Motor neuron (in vitro differentiated cells): ENCODE measurements around the gene LAGE3. TPM values are rescaled to one million over a fixed set of nuclear protein-coding genes. Genes with fewer than 3 reads are reported as not detected.

Experiments used
- ATAC-seq, 8 experiments: fragments of 200-7000 bp; cut with Tn5 transposase; replicated peaks in 6 of 8; 2 replicates each; pipeline ENCODE4 v1.8.0; 2021; ENCODE audit warnings: mild to moderate bottlenecking in 8 of 8, moderate library complexity in 8 of 8
- H3K27ac ChIP-seq, 2 donors: fragments of 250-450 bp; sonication (Bioruptor Pico); 2 replicates each; pipeline ENCODE4 v1.9.0; 2021; ENCODE audit warnings: antibody characterized with exemption in 2 of 2, mild to moderate bottlenecking in 2 of 2, moderate library complexity in 1 of 2
- H3K4me1 ChIP-seq, 2 donors: fragments of 250-450 bp; sonication (Bioruptor Pico); replicated peaks in 1 of 2; 2 replicates each; pipeline ENCODE4 v1.6.1; 2021; ENCODE audit warnings: antibody characterized with exemption in 2 of 2, mild to moderate bottlenecking in 2 of 2, moderate library complexity in 1 of 2
- H3K4me3 ChIP-seq, 5 donors: fragments of 250-450 bp; sonication (Bioruptor Pico); 2 replicates each; pipeline ENCODE4 v1.9.0; 2021; ENCODE audit warnings: antibody characterized with exemption in 5 of 5, mild to moderate bottlenecking in 5 of 5, moderate library complexity in 4 of 5
- WGBS, 10 experiments: fragments of 450-650 bp; shearing (Covaris generic); methylation state at CpG; one replicate each; pipeline ENCODE4 v1.0.0; 2022; 5-methylcytosine and 5-hydroxymethylcytosine counted together
- in situ Hi-C, 9 experiments: fragments of 400-800 bp; cut with MboI; loops; one replicate each; pipeline ENCODE4 v1.15.0; 2021; ENCODE audit warnings: low sequenced_read_pairs in 9 of 9, low pct_unique_long_range_greater_than_20kb in 2 of 9; ENCODE audit not compliant: unreplicated experiment in 9 of 9
- total RNA-seq, 8 experiments: library from RNA; unstranded; fragments of 300-600 nt; gene quantifications; 2 replicates each; pipeline versions ENCODE4 v1.2.3 to v1.2.4, GENCODE V29; 2022

Gene LAGE3
- total RNA-seq, 8 experiments from 2014 or later = 22.7 to 58.2 (median 33.9) TPM

DNA sequence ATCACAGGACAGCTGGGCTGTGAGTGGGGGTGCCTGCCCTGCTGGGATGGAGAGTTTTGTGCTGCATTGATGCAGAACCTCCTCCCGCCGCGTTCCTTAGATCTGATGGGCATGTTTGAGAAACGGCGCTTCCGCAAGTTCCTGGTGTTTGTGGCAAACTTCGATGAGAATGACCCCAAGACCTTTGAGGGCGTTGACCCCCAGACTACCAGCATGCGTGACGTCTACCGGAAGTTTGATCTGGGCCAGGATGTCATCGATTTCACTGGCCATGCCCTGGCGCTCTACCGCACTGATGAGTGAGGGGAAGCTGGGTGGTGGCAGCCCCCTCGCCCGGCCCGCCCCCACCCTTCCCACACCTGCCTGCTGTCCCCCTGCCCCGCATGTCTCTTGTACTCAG lies 39.2 kb downstream of the LAGE3 start:
- in situ Hi-C loops = no loop called here
- Histone ChIP-seq H3K27ac (no peak overlapping the region), H3K4me1 (peaks cover 7 to 20% of the 10 kb centered on the region in 2 donors), H3K4me3 (no peak overlapping the region)
- WGBS, 10 experiments = 70 to 100% (median 100%) methylated on average over 1 to 11 of the region's 18 CpGs; no CpG with 5 or more reads in 7 of the 10 experiments
- ATAC-seq = no peak

DNA sequence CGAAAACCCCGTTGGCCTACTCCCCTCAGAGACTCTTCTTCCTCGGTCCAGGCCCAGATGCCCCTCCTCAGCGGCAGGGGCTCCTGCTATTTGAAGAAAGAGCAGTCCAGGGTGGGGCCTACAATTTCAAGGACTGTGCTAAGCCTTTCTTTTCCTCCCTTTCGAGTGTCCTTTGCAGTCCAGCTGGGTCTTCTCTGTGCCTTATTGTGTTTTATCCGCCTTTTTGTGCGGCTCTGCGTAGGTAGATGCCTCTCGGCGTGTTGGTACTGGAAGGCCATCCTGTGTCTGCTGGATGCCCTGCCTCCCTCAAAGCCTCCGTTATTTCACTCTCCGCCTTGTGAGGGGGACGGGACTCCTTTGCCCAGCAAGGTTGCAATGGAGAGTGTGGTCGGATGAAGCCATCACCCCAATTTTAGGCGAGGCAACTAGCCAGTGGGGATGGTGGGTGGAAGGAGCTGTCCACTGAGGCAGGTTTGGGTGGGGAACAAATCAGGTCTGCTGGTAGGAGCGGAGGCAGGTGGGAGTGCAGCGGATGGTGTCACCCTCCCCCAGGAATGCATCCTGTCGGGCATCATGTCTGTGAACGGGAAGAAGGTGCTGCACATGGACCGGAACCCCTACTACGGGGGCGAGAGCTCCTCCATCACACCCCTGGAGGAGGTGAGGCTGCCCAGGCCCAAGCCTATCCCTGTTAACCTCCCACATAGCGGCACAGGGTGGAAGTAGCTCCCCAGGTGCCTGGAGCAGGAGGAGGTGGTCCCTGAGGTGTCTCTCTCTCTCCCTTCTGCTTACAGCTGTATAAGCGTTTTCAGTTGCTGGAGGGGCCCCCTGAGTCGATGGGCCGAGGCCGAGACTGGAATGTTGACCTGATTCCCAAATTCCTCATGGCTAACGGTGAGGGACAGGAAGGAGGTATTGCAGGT lies 40.8 kb downstream of the LAGE3 start:
- Histone ChIP-seq H3K4me1 (peaks cover 4 to 16% of the 10 kb centered on the region in 2 donors), H3K27ac (peak overlapping the region; percentile 100), H3K4me3 (peak overlapping the region; percentile 72 to 95 (median 88))
- WGBS, 10 experiments = 0 to 53% (median 30%) methylated on average over 1 to 9 of the region's 28 CpGs; no CpG with 5 or more reads in 6 of the 10 experiments
- ATAC-seq = peak in 1 of 8 experiments; percentile 9
- in situ Hi-C loops = no loop called here

DNA sequence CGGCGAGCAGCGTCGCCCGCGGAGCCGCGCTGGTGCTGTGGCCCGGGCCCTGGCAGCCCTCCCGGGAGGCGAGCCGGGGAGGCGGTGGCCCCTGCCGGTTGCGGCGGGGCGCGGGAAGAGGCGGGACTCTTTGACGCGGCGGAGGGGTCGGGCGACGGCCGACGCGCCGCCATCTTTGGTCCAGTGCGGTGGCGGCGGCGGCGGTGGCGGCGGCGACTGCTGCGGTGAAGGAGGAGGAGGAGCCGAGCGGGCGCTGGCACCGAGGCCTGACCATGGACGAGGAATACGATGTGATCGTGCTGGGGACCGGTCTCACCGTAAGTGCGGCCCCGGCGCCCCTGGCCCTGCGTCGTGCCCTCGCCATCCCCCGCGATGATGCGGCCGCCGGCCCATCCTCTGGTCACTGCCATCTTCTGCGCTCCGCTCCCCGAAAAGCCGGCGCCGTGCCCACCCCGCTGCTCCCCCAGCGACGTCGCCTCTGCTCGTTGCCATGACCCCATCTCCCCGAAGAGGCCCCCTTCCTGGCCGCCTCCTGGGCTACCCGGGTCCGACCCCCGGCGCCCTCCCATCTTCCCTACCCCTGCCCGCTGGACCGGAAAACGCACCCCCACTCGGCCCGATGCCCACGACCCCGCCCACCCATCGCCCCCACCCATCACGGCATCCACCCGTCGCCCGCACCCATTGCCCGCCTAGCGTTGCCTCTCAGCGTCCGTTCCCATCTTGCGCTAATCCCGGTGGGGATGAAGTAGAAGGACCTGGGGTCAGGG lies 41.9 kb downstream of the LAGE3 start, which contains the start of gene GDI1:
Gene GDI1 (plus strand): TSS at position 172 of the 770 bp plus-strand sequence. CDS start 101 bp downstream, at position 273.
- Histone ChIP-seq H3K27ac (peak within 1 kb of the TSS; percentile 100), H3K4me1 (peaks cover 2 to 16% of the 10 kb centered on the region in 2 donors), H3K4me3 (peak within 1 kb of the TSS; percentile 72 to 95 (median 88))
- WGBS, 10 experiments = 0% methylated on average over 2 of the region's 93 CpGs; no CpG with 5 or more reads in 9 of the 10 experiments
- peak; percentile 53 to 78 (median 66) for ATAC-seq
- in situ Hi-C loops = no loop called here

DNA sequence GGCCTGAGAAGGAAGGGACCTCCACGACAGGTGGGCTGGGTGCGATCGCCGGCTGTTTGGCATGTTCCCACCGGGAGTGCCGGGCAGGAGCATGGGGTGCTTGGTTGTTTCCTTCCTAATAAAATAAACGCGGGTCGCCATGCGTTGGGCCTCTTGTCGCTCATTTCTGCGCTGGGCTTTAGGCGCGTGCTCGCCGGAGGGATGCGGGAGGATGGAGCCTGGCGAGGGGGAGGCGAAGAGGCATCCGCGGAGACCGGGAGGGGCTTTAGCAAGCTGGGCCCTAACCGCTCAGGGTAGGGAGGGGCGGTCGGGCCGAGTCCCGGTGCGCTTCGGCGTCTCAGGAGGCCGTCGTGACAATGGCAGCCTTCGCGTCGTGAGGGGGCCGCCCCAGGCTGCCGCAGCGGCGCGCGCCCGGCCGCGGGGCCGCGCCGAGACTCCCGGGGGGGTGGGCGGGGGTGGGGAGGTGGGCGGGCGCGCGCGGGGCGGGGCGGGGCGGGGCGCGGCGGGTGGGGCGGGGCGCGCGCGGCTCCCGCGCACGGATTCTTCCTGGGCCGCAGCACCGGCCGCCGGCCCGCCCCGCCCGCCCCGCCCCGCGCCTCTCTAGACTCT lies 42.6 kb downstream of the LAGE3 start:
- peak overlapping the region; percentile 72 to 95 (median 88) for H3K4me3 ChIP-seq
- ATAC-seq = peak; percentile 63 to 85 (median 82)
- H3K27ac ChIP-seq = peak overlapping the region; percentile 100
- 28% methylated on average over 4 of the region's 78 CpGs; no CpG with 5 or more reads in 9 of the 10 experiments for WGBS, 10 experiments
- H3K4me1 ChIP-seq = peaks cover 2 to 16% of the 10 kb centered on the region in 2 donors
- in situ Hi-C loops = no loop called here

DNA sequence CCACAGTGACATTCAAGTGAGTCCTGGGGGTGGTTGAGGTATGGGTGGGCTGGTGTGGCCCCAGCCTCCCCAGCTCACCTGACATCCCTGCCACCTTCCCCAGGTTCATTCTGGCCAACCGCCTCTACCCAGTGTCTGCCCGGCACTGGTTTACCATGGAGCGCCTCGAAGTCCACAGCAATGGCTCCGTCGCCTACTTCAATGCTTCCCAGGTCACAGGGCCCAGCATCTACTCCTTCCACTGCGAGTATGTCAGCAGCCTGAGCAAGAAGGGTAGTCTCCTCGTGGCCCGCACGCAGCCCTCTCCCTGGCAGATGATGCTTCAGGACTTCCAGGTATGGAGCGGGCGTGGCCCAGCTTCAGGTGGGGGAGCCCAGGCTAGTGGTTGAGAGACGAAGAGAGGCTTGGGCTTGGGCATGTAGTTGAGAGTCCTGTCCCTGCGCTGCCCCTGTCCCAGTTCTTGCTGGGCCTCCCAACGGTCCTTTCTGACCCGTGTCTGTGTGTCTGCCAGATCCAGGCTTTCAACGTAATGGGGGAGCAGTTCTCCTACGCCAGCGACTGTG lies 43.8 kb downstream of the LAGE3 start:
- Histone ChIP-seq H3K4me3 (no peak overlapping the region), H3K27ac (peak overlapping the region in 1 of 2 donors; percentile 100)
- 53 to 60% methylated on average over 3 to 6 of the region's 19 CpGs; no CpG with 5 or more reads in 8 of the 10 experiments for WGBS, 10 experiments

DNA sequence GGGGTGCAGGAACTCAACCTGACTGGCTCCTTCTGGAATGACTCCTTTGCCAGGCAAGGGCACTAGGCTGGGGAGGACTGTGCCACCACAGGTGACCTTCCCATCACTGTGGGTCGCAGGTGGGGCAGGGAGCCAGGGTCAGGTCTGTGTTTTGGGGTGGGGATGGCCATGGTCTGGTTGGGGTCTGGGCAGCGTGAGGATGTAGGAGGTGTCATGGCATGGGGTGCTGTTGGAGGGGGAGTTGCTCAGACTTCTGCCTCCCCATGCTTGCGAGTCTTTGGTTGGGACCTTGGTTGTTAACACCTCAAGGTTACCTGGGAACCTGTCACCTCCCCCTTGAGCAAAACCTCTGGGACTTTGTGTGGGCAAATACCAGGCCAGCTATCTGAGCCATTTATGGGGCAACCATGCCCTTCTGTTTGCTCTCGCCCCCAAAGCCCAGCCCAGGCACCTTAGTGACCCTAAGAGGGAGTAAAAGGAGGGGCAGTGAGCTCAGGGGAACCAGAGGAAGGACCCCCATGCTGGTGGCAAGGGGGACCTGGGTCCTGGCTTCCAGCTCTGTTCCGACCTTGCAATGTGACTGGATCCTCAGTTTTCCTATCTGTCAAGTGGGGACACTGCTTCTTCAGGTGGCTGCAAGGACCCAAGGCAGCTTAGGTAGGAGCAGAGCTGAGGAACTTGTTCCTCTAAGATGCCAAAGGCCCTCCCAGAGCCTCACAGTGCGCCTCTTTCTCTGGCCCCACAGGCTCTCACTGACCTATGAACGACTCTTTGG lies 44.5 kb downstream of the LAGE3 start:
- no peak for ATAC-seq

More for the DNA sequence above, 43.8 kb downstream of the LAGE3 start:
- H3K4me1 ChIP-seq = peaks cover 2 to 16% of the 10 kb centered on the region in 2 donors
- in situ Hi-C loops = no loop called here
- no peak for ATAC-seq

DNA sequence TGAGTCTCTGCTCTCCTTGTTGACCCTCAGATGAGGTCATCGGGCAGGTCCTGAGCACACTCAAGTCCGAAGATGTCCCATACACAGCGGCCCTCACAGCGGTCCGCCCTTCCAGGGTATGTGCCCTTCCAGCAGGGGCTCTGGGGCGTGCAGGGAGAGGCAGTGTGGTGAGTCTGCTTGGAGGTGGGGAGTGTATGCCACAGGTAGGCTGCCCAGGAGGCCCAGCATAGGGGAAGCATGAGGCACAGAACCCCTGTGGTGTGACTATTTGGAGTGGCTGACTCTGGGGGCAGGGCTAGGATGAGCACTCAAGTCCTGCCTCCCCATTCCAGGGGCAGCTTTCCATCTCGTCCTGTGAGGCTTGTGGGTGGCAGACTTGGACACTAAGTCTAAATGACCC lies 45.5 kb downstream of the LAGE3 start:
- no peak for ATAC-seq
- 63% methylated on average over 1 of the region's 7 CpGs; no CpG with 5 or more reads in 9 of the 10 experiments for WGBS, 10 experiments
- in situ Hi-C loops = no loop called here

More for the DNA sequence above, 44.5 kb downstream of the LAGE3 start:
- Histone ChIP-seq H3K4me1 (peaks cover 4 to 21% of the 10 kb centered on the region in 2 donors), H3K4me3 (no peak overlapping the region), H3K27ac (no peak overlapping the region)
- in situ Hi-C loops = no loop called here
- 100% methylated on average over 1 of the region's 7 CpGs; no CpG with 5 or more reads in 7 of the 10 experiments for WGBS, 10 experiments

DNA sequence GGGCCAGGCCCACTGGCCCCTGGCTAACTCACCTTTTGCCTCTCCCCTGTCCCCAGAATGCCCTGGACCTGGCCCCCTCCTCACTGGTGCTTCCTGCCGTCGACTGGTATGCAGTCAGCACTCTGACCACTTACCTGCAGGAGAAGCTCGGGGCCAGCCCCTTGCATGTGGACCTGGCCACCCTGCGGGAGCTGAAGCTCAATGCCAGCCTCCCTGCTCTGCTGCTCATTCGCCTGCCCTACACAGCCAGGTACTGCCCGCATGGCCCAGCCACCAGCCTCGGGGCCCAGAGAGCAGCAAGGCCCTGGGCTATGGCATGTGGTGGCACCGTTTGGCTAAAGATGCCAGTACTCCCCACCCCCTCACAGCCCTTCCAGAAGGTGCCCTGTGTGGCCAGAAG lies 46.9 kb downstream of the LAGE3 start:
- Histone ChIP-seq H3K27ac (no peak overlapping the region), H3K4me1 (peaks cover 10 to 15% of the 10 kb centered on the region in 2 donors), H3K4me3 (no peak overlapping the region)
- WGBS, 10 experiments = 33 to 80% methylated on average over 1 of the region's 8 CpGs; no CpG with 5 or more reads in 8 of the 10 experiments
- no peak for ATAC-seq
- in situ Hi-C loops = no loop called here

More for the DNA sequence above, 45.5 kb downstream of the LAGE3 start:
- Histone ChIP-seq H3K27ac (no peak overlapping the region), H3K4me3 (no peak overlapping the region), H3K4me1 (peaks cover 7 to 17% of the 10 kb centered on the region in 2 donors)

DNA sequence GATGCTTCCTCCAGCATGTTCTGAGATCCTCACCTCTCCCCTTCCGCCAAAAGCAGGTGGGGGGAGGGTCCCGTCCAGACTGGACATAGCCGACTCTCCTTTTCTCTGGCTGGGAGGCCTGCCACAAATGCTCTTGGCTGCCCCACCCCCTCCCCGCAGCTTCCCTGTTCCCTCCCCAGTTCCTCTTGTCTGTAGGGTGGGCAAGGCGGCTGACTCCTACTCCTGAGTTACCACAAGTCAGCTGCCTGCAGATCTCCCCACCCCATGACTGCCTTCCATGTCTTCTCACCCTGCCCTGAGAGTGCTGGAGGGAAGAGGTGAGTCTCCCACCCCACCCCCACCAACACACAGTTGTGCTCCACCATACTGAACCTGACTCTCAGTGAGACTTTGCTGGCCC lies 47.7 kb downstream of the LAGE3 start:
- WGBS, 10 experiments = 50% methylated on average over 1 of the region's 5 CpGs; no CpG with 5 or more reads in 9 of the 10 experiments
- H3K27ac ChIP-seq = no peak overlapping the region
- no peak overlapping the region for H3K4me3 ChIP-seq
- ATAC-seq = no peak
- in situ Hi-C loops = no loop called here
- H3K4me1 ChIP-seq = peaks cover 10 to 15% of the 10 kb centered on the region in 2 donors

DNA sequence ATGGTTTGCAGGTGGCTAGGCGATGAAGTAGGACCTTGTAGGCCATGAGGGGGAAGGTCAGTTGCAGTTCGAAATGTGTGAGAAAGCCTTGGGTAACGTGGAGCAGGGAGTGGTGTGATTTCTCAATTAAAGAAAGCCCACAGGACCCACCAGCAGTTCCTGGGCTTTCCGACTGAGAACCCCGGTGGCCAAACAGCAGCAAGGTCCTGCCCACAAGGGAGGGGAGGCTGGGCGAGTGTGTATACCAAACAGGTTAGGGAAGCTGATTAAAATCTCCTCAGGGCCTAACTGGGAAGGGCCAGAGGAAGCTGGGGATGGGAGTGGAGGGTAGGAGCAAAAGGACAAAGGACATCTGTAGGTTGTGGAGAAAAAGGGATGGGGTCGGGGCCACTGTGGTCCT lies 48.2 kb downstream of the LAGE3 start:
- 39 to 100% (median 85%) methylated on average over 1 to 6 of the region's 7 CpGs; no CpG with 5 or more reads in 6 of the 10 experiments for WGBS, 10 experiments
- in situ Hi-C loops = no loop called here
- no peak overlapping the region for H3K4me3 ChIP-seq

DNA sequence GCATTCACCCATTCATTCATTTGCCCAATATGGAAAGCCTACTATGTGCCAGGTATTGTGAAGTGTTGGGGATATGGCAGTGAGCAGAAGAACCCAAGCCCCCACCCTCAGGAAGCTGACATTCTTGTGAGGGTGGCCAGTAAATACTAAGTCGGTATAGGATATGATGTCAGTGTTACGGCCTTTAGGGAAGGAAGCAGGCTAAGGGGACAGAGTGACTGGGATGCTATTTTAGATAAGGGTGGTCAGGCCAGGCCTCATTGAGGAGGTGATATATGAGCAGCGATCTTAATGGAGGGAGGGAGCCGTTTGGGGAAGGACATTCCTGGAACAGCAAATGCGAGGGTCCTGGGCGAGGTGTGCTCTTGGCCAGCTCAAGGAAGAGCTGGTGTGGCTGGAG lies 48.6 kb downstream of the LAGE3 start:
- H3K27ac ChIP-seq = no peak overlapping the region
- in situ Hi-C loops = no loop called here
- no peak overlapping the region for H3K4me3 ChIP-seq
- 43 to 80% (median 73%) methylated on average over 2 to 6 of the region's 6 CpGs; no CpG with 5 or more reads in 7 of the 10 experiments for WGBS, 10 experiments
- peaks cover 8 to 10% of the 10 kb centered on the region in 2 donors for H3K4me1 ChIP-seq
- ATAC-seq = no peak

More for the DNA sequence above, 48.2 kb downstream of the LAGE3 start:
- ATAC-seq = no peak
- H3K4me1 ChIP-seq = peaks cover 10 to 11% of the 10 kb centered on the region in 2 donors
- no peak overlapping the region for H3K27ac ChIP-seq
